NT2/D1 (cell line): ENCODE measurements around the gene SUZ12.
"Not testable (repeated sequence)": the region's sequence is repeated elsewhere in the genome, so short reads cannot be mapped to it uniquely, and the experiment has no call there.

ENCODE experiments used
- DNase-seq: peaks from one replicate; pipeline ENCODE4 v3.0.0-alpha.2; 2011; ENCODE audit warnings: low read depth, low spot score
- H3K27me3 ChIP-seq: 2 replicates; pipeline ENCODE4 v1.6.0; 2011; ENCODE audit warnings: mild to moderate bottlenecking; ENCODE audit not compliant: insufficient read length, insufficient read depth
- H3K36me3 ChIP-seq: 2 replicates; pipeline ENCODE4 v1.6.1; 2011; ENCODE audit warnings: mild to moderate bottlenecking, low read length, mixed read lengths; ENCODE audit not compliant: insufficient read depth, insufficient read length
- H3K4me1 ChIP-seq: 2 replicates; pipeline ENCODE4 v1.5.1; 2011; ENCODE audit not compliant: insufficient read depth, insufficient read length
- H3K4me3 ChIP-seq: 2 replicates; pipeline ENCODE4 v1.5.1; 2011; ENCODE audit warnings: low read depth; ENCODE audit not compliant: insufficient read length
- H3K9ac ChIP-seq: 2 replicates; pipeline ENCODE4 v1.6.0; 2011; ENCODE audit warnings: low read depth; ENCODE audit not compliant: insufficient read length
- H3K9me3 ChIP-seq: 2 replicates; pipeline ENCODE4 v1.5.1; 2011; ENCODE audit warnings: mild to moderate bottlenecking, low read length; ENCODE audit not compliant: insufficient read depth
- SUZ12 ChIP-seq: IDR thresholded peaks from 2 replicates; pipeline ENCODE4 v1.6.1; 2011; ENCODE audit not compliant: insufficient read length, insufficient read depth; ENCODE audit errors: extremely low read depth
- YY1 ChIP-seq: IDR thresholded peaks from 2 replicates; pipeline ENCODE4 v1.6.1; 2011; ENCODE audit not compliant: insufficient read length, insufficient read depth
- ZNF274 ChIP-seq: IDR thresholded peaks from 2 replicates; pipeline ENCODE4 v1.6.1; 2011; ENCODE audit warnings: mild to moderate bottlenecking, low read depth, low read length

Gene SUZ12

DNA sequence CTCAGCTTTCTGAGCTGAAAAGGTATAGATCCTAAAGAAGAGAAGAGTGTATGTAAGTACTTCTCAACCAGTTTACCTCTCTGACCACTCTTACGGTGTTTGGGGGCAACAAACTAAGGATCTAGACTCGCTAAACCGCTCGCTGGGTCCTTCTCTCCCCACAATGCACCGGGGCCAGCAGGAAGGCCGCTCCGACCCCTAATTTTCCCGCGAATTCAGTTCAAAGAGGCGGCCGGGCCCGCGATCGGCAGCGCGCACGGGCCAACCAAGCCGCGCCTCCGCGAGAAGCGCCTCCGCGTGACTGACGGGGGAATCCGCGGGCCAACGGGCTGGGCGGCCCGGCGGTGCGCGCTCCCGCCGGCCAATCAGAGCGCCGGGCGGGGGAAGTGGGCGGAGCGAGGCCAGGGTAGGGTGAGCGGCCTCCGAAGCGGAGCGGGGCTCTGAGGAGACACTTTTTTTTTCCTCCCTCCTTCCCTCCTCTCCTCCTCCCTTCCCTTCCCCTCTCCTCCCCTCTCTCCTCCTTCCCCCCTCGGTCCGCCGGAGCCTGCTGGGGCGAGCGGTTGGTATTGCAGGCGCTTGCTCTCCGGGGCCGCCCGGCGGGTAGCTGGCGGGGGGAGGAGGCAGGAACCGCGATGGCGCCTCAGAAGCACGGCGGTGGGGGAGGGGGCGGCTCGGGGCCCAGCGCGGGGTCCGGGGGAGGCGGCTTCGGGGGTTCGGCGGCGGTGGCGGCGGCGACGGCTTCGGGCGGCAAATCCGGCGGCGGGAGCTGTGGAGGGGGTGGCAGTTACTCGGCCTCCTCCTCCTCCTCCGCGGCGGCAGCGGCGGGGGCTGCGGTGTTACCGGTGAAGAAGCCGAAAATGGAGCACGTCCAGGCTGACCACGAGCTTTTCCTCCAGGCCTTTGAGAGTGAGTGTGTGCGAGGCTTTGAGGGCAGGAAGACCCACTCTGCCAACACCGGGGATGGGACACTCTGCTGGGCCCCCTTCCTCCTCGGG, at the start of gene SUZ12:
SUZ12 (plus strand) TSS at position 393 of the 995 bp plus-strand sequence; CDS start at position 633, 240 bp downstream.
- H3K9ac ChIP-seq: peak within 1 kb of the TSS; percentile 79
- not testable (repeated sequence) for H3K9me3 ChIP-seq, H3K4me1 ChIP-seq, H3K27me3 ChIP-seq, H3K36me3 ChIP-seq
- H3K4me3 ChIP-seq: peak within 1 kb of the TSS; percentile 80
- DNase-seq: peak; percentile 65

- no peak for DNase-seq
- TF ChIP-seq ZNF274: no peak
- TF ChIP-seq SUZ12: no peak
- TF ChIP-seq YY1: no peak
- Histone ChIP-seq H3K9me3 (no peaks in the 10 kb centered on the region), H3K9ac (no peak overlapping the region), H3K4me3 (no peak overlapping the region), H3K36me3 (peaks cover 64% of the 10 kb centered on the region), H3K27me3 (no peaks in the 10 kb centered on the region), H3K4me1 (no peaks in the 10 kb centered on the region)
Measured at GRCh38 chr17:31888124-31888523, 48.7 kb upstream of the SUZ12 start.

DNA sequence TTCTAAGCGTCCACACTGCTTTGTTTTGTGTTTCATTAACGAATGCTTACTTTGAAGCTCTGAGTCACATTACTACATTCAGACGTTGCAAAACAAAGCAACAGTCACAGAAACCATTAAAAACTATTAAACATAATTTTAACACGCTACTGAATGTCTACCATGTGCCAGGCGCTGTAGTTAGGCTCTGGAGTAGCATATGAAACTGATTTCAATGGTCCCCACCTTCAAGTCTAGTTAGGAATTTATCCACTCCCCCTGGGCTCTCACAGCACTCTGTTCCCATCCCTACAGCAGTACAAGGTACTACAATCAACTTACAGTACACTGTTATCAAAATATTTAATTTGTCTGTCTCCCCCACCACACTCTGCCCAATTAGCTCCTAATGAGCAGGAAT, 35.9 kb upstream of the SUZ12 start:
- no peak for DNase-seq
- Histone ChIP-seq H3K4me1 (no peaks in the 10 kb centered on the region), H3K27me3 (no peaks in the 10 kb centered on the region), H3K36me3 (peaks cover 39% of the 10 kb centered on the region), H3K4me3 (peak overlapping the region; percentile 81), H3K9ac (peak overlapping the region; percentile 93), H3K9me3 (no peaks in the 10 kb centered on the region)
- TF ChIP-seq YY1: no peak
- no peak for TF ChIP-seq ZNF274
- TF ChIP-seq SUZ12: no peak

DNA sequence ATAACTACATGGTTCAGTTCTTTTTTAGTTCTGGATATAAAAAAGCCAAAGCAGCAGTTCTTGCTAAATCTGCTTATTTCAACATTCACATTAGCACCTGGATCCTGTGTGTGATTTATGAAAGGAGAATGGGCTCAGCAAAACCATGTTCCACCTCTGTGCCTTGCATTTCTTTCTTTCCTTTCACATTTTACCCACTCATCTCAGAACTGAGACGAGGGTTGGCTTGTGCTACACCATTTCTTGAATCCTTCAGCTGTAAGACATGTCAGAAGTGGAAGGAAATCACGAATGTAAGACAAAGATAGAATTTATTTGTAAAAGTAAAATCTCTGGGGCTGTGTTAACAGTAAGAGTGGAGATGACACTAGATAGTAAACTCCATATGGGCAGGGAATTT, 34.1 kb upstream of the SUZ12 start:
- no peak for DNase-seq
- Histone ChIP-seq H3K9ac (no peak overlapping the region), H3K36me3 (peaks cover 21% of the 10 kb centered on the region), H3K4me3 (no peak overlapping the region), H3K4me1 (no peaks in the 10 kb centered on the region), H3K27me3 (no peaks in the 10 kb centered on the region), H3K9me3 (no peaks in the 10 kb centered on the region)
- no peak for TF ChIP-seq YY1
- no peak for TF ChIP-seq ZNF274
- TF ChIP-seq SUZ12: no peak

- Histone ChIP-seq H3K9me3 (no peaks in the 10 kb centered on the region), H3K4me3 (no peak overlapping the region), H3K4me1 (no peaks in the 10 kb centered on the region), H3K36me3 (peaks cover 14% of the 10 kb centered on the region), H3K27me3 (no peaks in the 10 kb centered on the region), H3K9ac (no peak overlapping the region)
- TF ChIP-seq SUZ12: no peak
- no peak for TF ChIP-seq ZNF274
- no peak for DNase-seq
Measured at GRCh38 chr17:31903401-31903800, 33.4 kb upstream of the SUZ12 start.

DNA sequence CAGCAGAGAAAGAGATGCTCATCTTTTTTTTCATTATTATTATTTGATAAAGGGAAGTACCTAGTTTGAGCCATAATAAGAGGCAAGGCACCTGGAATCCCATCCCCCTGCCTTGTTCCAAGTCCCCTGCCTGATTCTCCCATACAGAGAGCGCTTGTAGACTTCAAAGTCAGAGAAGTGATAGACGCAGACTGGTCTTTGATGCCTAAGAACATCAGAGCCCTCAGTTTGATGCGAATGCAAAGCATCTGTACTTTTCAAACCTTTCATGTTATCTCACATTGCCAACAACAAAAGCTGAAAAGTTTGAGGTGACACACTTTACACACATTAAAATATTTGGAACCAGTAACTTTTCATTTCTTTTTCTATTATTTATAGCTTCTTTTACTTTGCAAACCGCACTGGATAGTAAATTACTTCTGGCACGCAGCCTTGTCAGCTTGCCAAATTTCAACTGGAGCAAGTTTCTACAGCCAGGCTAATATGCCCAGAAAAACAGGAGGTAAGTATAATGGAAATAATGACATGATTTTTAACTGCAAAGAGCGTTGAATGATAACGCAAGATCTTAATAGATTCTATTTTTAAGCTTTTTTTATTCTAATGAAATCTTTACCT, 29.4 kb upstream of the SUZ12 start:
- H3K27me3 ChIP-seq: no peaks in the 10 kb centered on the region
- TF ChIP-seq ZNF274: no peak
- TF ChIP-seq YY1: no peak
- no peaks in the 10 kb centered on the region for H3K36me3 ChIP-seq
- no peak for DNase-seq
- H3K9ac ChIP-seq: no peak overlapping the region
- H3K4me3 ChIP-seq: no peak overlapping the region
- H3K4me1 ChIP-seq: no peaks in the 10 kb centered on the region
- no peaks in the 10 kb centered on the region for H3K9me3 ChIP-seq

- no peaks in the 10 kb centered on the region for H3K4me1 ChIP-seq
- no peak overlapping the region for H3K4me3 ChIP-seq
- H3K9ac ChIP-seq: no peak overlapping the region
- TF ChIP-seq ZNF274: no peak
- TF ChIP-seq SUZ12: no peak
- no peak for TF ChIP-seq YY1
- no peaks in the 10 kb centered on the region for H3K9me3 ChIP-seq
- no peak for DNase-seq
- no peaks in the 10 kb centered on the region for H3K36me3 ChIP-seq
- no peaks in the 10 kb centered on the region for H3K27me3 ChIP-seq
Measured at GRCh38 chr17:31908386-31908785, 28.4 kb upstream of the SUZ12 start.

- H3K27me3 ChIP-seq, H3K4me1 ChIP-seq, DNase-seq, H3K36me3 ChIP-seq, H3K9ac ChIP-seq, H3K4me3 ChIP-seq: not testable (repeated sequence)
- H3K9me3 ChIP-seq: peaks cover 13% of the 10 kb centered on the region; the same call in 1 of the 2 replicates
Measured at GRCh38 chr17:31912705-31913104, 24.1 kb upstream of the SUZ12 start.
